ENCODE data around the gene PPOX.

Gene PPOX

DNA sequence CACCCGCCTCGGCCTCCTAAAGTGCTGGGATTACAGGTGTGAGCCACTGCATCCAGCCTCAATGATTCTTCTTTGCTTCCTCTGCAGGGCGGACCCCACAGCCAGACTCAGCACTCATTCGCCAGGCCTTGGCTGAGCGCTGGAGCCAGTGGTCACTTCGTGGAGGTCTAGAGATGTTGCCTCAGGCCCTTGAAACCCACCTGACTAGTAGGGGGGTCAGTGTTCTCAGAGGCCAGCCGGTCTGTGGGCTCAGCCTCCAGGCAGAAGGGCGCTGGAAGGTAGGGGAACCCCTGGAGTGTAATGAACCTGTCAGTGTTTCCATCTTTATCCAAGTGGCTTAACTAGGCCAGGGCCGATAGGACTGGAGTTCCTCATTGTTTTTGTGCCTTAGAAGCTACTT lies 2.7 kb downstream of the PPOX start:
- no peak for TF ChIP-seq EZH2phosphoT487 (IDR thresholded peaks at IDR 0.05; ENCODE audit: borderline replicate concordance, low read length)
- TF ChIP-seq, protein P1, sequence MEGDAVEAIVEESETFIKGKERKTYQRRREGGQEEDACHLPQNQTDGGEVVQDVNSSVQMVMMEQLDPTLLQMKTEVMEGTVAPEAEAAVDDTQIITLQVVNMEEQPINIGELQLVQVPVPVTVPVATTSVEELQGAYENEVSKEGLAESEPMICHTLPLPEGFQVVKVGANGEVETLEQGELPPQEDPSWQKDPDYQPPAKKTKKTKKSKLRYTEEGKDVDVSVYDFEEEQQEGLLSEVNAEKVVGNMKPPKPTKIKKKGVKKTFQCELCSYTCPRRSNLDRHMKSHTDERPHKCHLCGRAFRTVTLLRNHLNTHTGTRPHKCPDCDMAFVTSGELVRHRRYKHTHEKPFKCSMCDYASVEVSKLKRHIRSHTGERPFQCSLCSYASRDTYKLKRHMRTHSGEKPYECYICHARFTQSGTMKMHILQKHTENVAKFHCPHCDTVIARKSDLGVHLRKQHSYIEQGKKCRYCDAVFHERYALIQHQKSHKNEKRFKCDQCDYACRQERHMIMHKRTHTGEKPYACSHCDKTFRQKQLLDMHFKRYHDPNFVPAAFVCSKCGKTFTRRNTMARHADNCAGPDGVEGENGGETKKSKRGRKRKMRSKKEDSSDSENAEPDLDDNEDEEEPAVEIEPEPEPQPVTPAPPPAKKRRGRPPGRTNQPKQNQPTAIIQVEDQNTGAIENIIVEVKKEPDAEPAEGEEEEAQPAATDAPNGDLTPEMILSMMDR (IDR thresholded peaks at IDR 0.05; ENCODE audit: low read depth, low read length, poor library complexity, severe bottlenecking) = no peak
- H3K9me2 ChIP-seq (replicated peaks; ENCODE audit: control insufficient read depth, low read length) = no peaks in the 10 kb centered on the region
- H3K4me2 ChIP-seq (ENCODE audit: low read length) = no peak overlapping the region
- no peaks in the 10 kb centered on the region for H3K9me3 ChIP-seq (ENCODE audit: control insufficient read depth, insufficient read depth, low read length)
- H3K4me3 ChIP-seq (ENCODE audit: low read length) = no peak overlapping the region
- peaks cover 20% of the 10 kb centered on the region for H3K4me1 ChIP-seq (ENCODE audit: control insufficient read depth, low read length)
- no peaks in the 10 kb centered on the region for H4K20me1 ChIP-seq (ENCODE audit: control insufficient read depth, insufficient read depth, low read depth, low read length)
- H3K27ac ChIP-seq (ENCODE audit: low read depth, low read length) = no peak overlapping the region
- peaks cover 8% of the 10 kb centered on the region for H3K79me2 ChIP-seq (ENCODE audit: control insufficient read depth, low read length)
- H3K27me3 ChIP-seq (ENCODE audit: control insufficient read depth, low read length) = no peaks in the 10 kb centered on the region
- H3F3A ChIP-seq (ENCODE audit: control insufficient read depth, insufficient read depth) = no peaks in the 10 kb centered on the region
- peaks cover 57% of the 10 kb centered on the region for H3K36me3 ChIP-seq (ENCODE audit: control insufficient read depth, low read length)

DNA sequence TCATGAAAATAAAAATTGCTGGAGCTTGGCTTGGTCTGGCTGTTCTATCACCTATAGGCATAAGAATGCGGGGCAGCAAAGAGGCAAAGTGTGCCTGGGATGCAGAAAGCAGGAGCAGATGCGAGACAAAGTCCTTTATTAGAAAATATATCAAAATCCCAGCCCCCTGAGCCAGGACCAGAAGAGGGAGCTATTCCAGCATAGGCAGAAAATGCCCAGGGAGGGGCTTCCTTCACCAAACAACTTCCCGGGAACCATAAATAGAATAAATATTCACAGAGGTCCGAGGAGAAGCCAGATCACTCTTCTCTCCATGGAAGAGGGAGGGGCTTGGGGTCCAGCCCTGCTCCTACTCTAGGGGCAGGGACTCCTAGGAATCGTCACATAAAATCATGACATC lies 5.0 kb downstream of the PPOX start:
- Histone ChIP-seq H3K79me2 (ENCODE audit: control insufficient read depth, low read length) (peaks cover 14% of the 10 kb centered on the region), H3K9me3 (ENCODE audit: control insufficient read depth, insufficient read depth, low read length) (no peaks in the 10 kb centered on the region), H3K27ac (ENCODE audit: low read depth, low read length) (no peak overlapping the region), H3K4me1 (ENCODE audit: control insufficient read depth, low read length) (peaks cover 12% of the 10 kb centered on the region), H3K4me3 (ENCODE audit: low read length) (no peak overlapping the region), H3K4me2 (ENCODE audit: low read length) (no peak overlapping the region), H3K27me3 (ENCODE audit: control insufficient read depth, low read length) (no peaks in the 10 kb centered on the region), H3K9me2 (replicated peaks; ENCODE audit: control insufficient read depth, low read length) (no peaks in the 10 kb centered on the region), H4K20me1 (ENCODE audit: control insufficient read depth, insufficient read depth, low read depth, low read length) (no peaks in the 10 kb centered on the region), H3F3A (ENCODE audit: control insufficient read depth, insufficient read depth) (no peaks in the 10 kb centered on the region), H3K36me3 (ENCODE audit: control insufficient read depth, low read length) (peaks cover 62% of the 10 kb centered on the region)
- no peak for TF ChIP-seq EZH2phosphoT487 (IDR thresholded peaks at IDR 0.05; ENCODE audit: borderline replicate concordance, low read length)
- TF ChIP-seq, protein P1 (IDR thresholded peaks at IDR 0.05; ENCODE audit: low read depth, low read length, poor library complexity, severe bottlenecking) = no peak

DNA sequence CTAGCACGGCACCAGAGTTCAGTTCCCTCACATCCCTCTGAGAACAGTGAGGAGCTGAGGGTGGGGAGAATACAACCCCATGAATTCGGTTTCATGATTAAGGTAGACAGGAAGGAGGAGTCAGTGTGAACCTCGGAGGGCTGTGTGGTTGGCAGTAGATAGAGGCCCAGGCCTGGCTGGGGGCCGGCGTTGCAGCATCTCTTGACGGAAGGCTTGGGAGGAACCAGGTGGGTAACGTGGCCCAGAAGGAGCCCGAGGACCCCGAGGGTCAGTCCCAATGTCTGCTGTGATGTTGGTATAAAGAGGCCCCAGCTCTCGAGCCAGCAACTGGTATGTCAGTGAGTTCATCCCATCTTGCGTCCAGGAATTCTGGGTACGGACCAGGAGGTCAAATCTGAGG lies 5.5 kb downstream of the PPOX start:
- peaks cover 17% of the 10 kb centered on the region for H3K79me2 ChIP-seq (ENCODE audit: control insufficient read depth, low read length)
- H3K9me3 ChIP-seq (ENCODE audit: control insufficient read depth, insufficient read depth, low read length) = no peaks in the 10 kb centered on the region
- H3K27ac ChIP-seq (ENCODE audit: low read depth, low read length) = no peak overlapping the region
- peaks cover 62% of the 10 kb centered on the region for H3K36me3 ChIP-seq (ENCODE audit: control insufficient read depth, low read length)
- H4K20me1 ChIP-seq (ENCODE audit: control insufficient read depth, insufficient read depth, low read depth, low read length) = no peaks in the 10 kb centered on the region
- no peak overlapping the region for H3K4me3 ChIP-seq (ENCODE audit: low read length)
- TF ChIP-seq EZH2phosphoT487 (IDR thresholded peaks at IDR 0.05; ENCODE audit: borderline replicate concordance, low read length) = no peak
- TF ChIP-seq, protein P1 (IDR thresholded peaks at IDR 0.05; ENCODE audit: low read depth, low read length, poor library complexity, severe bottlenecking) = no peak
- peaks cover 18% of the 10 kb centered on the region for H3K4me1 ChIP-seq (ENCODE audit: control insufficient read depth, low read length)
- H3K27me3 ChIP-seq (ENCODE audit: control insufficient read depth, low read length) = no peaks in the 10 kb centered on the region
- no peaks in the 10 kb centered on the region for H3K9me2 ChIP-seq (replicated peaks; ENCODE audit: control insufficient read depth, low read length)
- H3K4me2 ChIP-seq (ENCODE audit: low read length) = no peak overlapping the region
- no peaks in the 10 kb centered on the region for H3F3A ChIP-seq (ENCODE audit: control insufficient read depth, insufficient read depth)

DNA sequence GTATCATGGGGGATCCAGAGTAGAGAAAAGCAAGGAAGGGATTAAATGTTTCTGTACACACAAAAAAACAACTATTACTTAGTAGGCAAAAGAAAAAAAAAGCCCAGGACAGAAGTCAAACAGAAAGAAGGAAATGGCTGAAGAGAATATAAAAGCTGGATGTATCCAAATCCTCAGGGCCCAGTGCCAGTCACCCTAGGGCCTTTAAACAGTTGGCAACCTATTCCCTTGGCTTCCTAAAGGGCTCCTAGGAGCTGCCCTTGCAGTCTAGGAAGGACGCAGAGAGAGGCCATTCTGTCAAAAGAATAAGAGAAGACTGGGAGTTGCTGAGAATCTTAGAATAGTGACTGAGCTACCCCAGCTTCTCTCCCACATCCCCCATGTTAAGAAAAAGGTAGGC lies 6.1 kb downstream of the PPOX start:
- peaks cover 13% of the 10 kb centered on the region for H3K4me1 ChIP-seq (ENCODE audit: control insufficient read depth, low read length)
- H3K27me3 ChIP-seq (ENCODE audit: control insufficient read depth, low read length) = no peaks in the 10 kb centered on the region
- H3K4me3 ChIP-seq (ENCODE audit: low read length) = no peak overlapping the region
- peaks cover 16% of the 10 kb centered on the region for H3K79me2 ChIP-seq (ENCODE audit: control insufficient read depth, low read length)
- no peaks in the 10 kb centered on the region for H3K9me2 ChIP-seq (replicated peaks; ENCODE audit: control insufficient read depth, low read length)
- no peak for TF ChIP-seq EZH2phosphoT487 (IDR thresholded peaks at IDR 0.05; ENCODE audit: borderline replicate concordance, low read length)
- TF ChIP-seq, protein P1 (IDR thresholded peaks at IDR 0.05; ENCODE audit: low read depth, low read length, poor library complexity, severe bottlenecking) = no peak
- peaks cover 62% of the 10 kb centered on the region for H3K36me3 ChIP-seq (ENCODE audit: control insufficient read depth, low read length)
- no peak overlapping the region for H3K27ac ChIP-seq (ENCODE audit: low read depth, low read length)
- H3K9me3 ChIP-seq (ENCODE audit: control insufficient read depth, insufficient read depth, low read length) = no peaks in the 10 kb centered on the region
- H3F3A ChIP-seq (ENCODE audit: control insufficient read depth, insufficient read depth) = no peaks in the 10 kb centered on the region
- no peaks in the 10 kb centered on the region for H4K20me1 ChIP-seq (ENCODE audit: control insufficient read depth, insufficient read depth, low read depth, low read length)
- H3K4me2 ChIP-seq (ENCODE audit: low read length) = no peak overlapping the region

All from DOHH2 (cell line).